Suprapubic skin (tissue), 4 donors: ENCODE data around the gene DNAJB12. TPM values are rescaled to one million over a fixed set of nuclear protein-coding genes. Genes with fewer than 3 reads are reported as not detected.
A peak's percentile ranks its signal among the peaks of the same experiment; 100 is the strongest.
"Not testable (repeated sequence)": the region's sequence is repeated elsewhere in the genome, so short reads cannot be mapped to it uniquely, and the experiment has no call there.

Source experiments
- DNase-seq, 2 donors: peaks; one replicate each; pipeline ENCODE4 v3.0.0-alpha.2; 2019; ENCODE audit warnings: low spot score in 2 of 2
- H3K27ac ChIP-seq: fragments of 200-600 bp; sonication (generic); one replicate; pipeline ENCODE4 v1.5.1; 2019
- H3K27me3 ChIP-seq: fragments of 200-600 bp; sonication (generic); one replicate; pipeline ENCODE4 v1.5.1; 2019
- H3K36me3 ChIP-seq: fragments of 200-600 bp; sonication (generic); one replicate; pipeline ENCODE4 v1.5.1; 2019
- H3K4me1 ChIP-seq: fragments of 200-600 bp; sonication (generic); one replicate; pipeline ENCODE4 v1.5.1; 2019
- H3K4me3 ChIP-seq: fragments of 200-600 bp; sonication (generic); one replicate; pipeline ENCODE4 v1.5.1; 2019; ENCODE audit warnings: mild to moderate bottlenecking
- H3K9me3 ChIP-seq: fragments of 200-600 bp; sonication (generic); one replicate; pipeline ENCODE4 v1.5.1; 2019
- EP300 ChIP-seq: sonication (generic); formaldehyde crosslinking; IDR thresholded peaks from one replicate; pipeline ENCODE4 v1.6.1; 2017; ENCODE audit warnings: antibody characterized with exemption
- POLR2A ChIP-seq, 2 donors: fragments of 450-650 bp; IDR thresholded peaks; one replicate each; pipeline ENCODE4 v1.6.1; 2017; ENCODE audit warnings: antibody characterized with exemption in 2 of 2, mild to moderate bottlenecking in 2 of 2, moderate library complexity in 2 of 2
- POLR2AphosphoS5 ChIP-seq, 3 donors: sonication (generic); formaldehyde crosslinking; IDR thresholded peaks; one replicate each; pipeline ENCODE4 v1.6.1; 2017; ENCODE audit warnings: antibody characterized with exemption in 3 of 3
- WGBS: methylation state at CpG from one replicate; pipeline ENCODE4 v1.1.5; 2018; 5-methylcytosine and 5-hydroxymethylcytosine counted together
- total RNA-seq, 4 donors: library from RNA; depleted of rRNA; stranded (reverse); fragments of >200 nt; gene quantifications; one replicate each; pipeline ENCODE4 v1.1.0, GENCODE V29; 2016
- TF ChIP-seq, protein P1 (sequence below), 2 donors: fragments of 200-600 bp in 1 of 2; fragments of 450-650 bp in 1 of 2; sonication (generic) in 1 of 2; IDR thresholded peaks; one replicate each; pipeline ENCODE4 v1.5.1; 2016 to 2019; ENCODE audit warnings: antibody characterized with exemption in 2 of 2, mild to moderate bottlenecking in 1 of 2, moderate library complexity in 1 of 2

DNAJB12 gene
- total RNA-seq, 4 donors from 2014 or later: 44.0 to 61.8 (median 46.7) TPM

DNA sequence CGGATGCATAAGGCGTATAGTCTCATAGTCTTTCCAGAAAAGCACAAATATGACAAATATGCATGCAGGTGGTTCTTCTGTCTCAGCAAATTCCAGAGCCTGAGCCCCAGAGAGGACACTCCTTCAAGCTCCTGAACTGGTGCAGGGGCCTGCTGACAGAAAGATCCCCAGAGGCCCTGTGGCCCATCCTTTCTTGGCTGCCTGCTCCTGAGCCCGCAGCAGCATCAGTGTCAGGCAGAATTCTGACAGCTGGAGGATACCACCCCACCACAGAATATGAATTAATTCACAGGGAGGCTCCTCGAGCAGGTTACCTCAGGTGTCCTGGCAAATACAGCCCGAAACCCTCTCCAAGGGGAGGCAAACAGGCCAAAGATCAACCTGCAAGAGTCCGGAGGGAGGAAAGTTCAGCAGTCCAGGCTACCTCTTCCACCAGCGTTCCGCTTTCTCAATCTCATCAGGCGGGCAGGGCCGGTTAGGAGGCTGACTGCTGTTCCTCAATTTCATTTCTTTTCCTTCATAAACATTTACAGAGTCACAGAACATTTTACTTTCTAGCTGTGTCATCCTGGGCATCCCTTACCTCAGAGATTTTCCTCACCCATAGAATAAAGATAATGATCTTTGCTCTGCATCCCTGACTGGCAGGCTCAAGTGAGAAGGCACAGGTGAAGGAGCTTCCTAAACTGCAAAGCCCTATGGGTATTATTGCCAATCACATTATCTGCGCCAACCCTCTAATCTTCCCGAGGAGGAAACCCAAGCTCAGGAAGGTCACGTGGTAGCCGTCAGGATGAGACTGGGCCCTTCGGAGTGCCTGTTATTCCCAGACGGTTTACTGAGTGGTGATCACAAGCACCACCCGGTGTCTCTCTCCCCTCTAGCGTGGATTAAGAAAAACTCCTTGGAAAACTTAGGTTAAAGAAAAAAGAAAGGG lies 1.4 kb downstream of the DNAJB12 start:
- no peaks in the 10 kb centered on the region for H3K9me3 ChIP-seq
- no peaks in the 10 kb centered on the region for H3K27me3 ChIP-seq
- peaks cover 5% of the 10 kb centered on the region for H3K36me3 ChIP-seq
- TF ChIP-seq, protein P1, sequence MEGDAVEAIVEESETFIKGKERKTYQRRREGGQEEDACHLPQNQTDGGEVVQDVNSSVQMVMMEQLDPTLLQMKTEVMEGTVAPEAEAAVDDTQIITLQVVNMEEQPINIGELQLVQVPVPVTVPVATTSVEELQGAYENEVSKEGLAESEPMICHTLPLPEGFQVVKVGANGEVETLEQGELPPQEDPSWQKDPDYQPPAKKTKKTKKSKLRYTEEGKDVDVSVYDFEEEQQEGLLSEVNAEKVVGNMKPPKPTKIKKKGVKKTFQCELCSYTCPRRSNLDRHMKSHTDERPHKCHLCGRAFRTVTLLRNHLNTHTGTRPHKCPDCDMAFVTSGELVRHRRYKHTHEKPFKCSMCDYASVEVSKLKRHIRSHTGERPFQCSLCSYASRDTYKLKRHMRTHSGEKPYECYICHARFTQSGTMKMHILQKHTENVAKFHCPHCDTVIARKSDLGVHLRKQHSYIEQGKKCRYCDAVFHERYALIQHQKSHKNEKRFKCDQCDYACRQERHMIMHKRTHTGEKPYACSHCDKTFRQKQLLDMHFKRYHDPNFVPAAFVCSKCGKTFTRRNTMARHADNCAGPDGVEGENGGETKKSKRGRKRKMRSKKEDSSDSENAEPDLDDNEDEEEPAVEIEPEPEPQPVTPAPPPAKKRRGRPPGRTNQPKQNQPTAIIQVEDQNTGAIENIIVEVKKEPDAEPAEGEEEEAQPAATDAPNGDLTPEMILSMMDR (IDR thresholded peaks at IDR 0.05): no peak
- TF ChIP-seq EP300 (no peak), POLR2AphosphoS5 (IDR thresholded peaks at IDR 0.05) (no peak), POLR2A (IDR thresholded peaks at IDR 0.05) (no peak)
- WGBS: 41% methylated on average over 16 of the region's 18 CpGs
- peak overlapping the region; percentile 82 for H3K4me3 ChIP-seq
- H3K27ac ChIP-seq: peak overlapping the region; percentile 98
- no peak for DNase-seq
- H3K4me1 ChIP-seq: peaks cover 57% of the 10 kb centered on the region

DNA sequence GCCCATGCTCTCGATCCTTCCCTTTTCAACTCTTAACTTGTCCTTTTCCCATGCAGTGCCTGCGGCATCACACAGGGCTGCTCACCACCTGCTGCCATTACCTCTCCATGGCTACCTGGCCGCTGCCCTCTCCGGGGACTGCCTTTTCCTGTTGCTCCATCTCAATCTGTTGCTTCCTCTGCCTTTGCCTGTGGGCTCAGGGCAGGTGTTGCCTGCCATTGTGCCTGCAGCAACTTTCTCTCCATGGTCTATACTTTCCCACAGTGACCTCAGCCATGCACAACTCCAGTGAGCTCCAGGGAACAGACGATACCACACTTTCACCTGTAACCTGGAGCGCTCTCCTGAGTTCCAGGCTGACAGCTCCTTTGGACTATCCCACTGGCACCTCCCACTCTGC lies 3.2 kb downstream of the DNAJB12 start:
- H3K4me1 ChIP-seq: peaks cover 69% of the 10 kb centered on the region
- H3K27me3 ChIP-seq: no peaks in the 10 kb centered on the region
- no peak overlapping the region for H3K4me3 ChIP-seq
- no peaks in the 10 kb centered on the region for H3K9me3 ChIP-seq
- no peak for DNase-seq
- TF ChIP-seq, protein P1 (IDR thresholded peaks at IDR 0.05): no peak
- TF ChIP-seq EP300 (no peak), POLR2A (IDR thresholded peaks at IDR 0.05) (no peak), POLR2AphosphoS5 (IDR thresholded peaks at IDR 0.05) (no peak)
- WGBS: 90% methylated on average over 6 of the region's 6 CpGs
- H3K36me3 ChIP-seq: peaks cover 15% of the 10 kb centered on the region
- H3K27ac ChIP-seq: peak overlapping the region; percentile 39

DNA sequence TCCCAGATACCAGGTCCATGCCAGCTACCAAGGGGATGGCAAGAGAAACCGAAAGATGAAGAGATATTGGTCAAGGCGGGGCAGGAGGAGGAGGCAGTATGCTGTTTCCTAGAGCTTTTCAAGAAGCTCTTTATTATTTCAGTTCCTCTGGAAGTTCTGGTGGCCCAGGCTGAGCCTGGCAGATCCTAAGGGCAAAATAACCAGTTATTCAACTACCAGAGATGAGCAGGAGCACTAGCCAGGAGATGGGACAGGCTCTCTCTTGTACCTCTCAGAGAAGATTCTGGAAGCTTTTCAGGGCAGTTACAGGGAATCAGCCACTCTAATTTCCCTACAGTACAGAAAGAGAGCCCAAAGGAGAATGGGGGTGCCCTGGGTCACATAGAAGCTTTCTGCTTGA lies 5.3 kb downstream of the DNAJB12 start:
- no peak overlapping the region for H3K4me3 ChIP-seq
- no peak for DNase-seq
- H3K36me3 ChIP-seq: peaks cover 22% of the 10 kb centered on the region
- peak overlapping the region; percentile 39 for H3K27ac ChIP-seq
- no peaks in the 10 kb centered on the region for H3K27me3 ChIP-seq
- no peaks in the 10 kb centered on the region for H3K9me3 ChIP-seq
- H3K4me1 ChIP-seq: peaks cover 66% of the 10 kb centered on the region
- 36% methylated on average over 2 of the region's 2 CpGs for WGBS
- TF ChIP-seq POLR2AphosphoS5 (IDR thresholded peaks at IDR 0.05) (peak in 1 of 3 donors; percentile 38), POLR2A (IDR thresholded peaks at IDR 0.05) (no peak)

DNA sequence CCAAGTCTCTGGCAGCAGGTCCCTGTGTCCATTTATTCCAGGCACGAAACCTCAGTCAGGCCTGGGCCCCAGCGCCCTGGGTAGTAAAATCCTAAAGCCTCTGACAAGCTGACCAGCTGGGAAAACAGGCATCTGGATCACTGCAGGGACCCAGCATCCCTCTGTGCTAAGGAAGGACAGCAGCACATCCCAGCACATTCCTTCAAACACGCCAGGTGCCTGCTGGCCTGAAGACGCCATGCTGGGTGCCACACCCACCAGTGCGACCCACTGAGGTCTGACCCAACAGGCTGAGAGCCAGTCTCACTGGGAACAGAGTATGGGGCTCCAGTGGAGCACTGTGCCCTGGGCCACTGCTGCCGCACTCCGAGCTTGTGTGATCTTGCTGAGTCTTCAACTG lies 6.4 kb downstream of the DNAJB12 start:
- Histone ChIP-seq H3K36me3 (peaks cover 34% of the 10 kb centered on the region), H3K27me3 (no peaks in the 10 kb centered on the region), H3K27ac (peak overlapping the region; percentile 57), H3K9me3 (no peaks in the 10 kb centered on the region), H3K4me1 (peaks cover 59% of the 10 kb centered on the region), H3K4me3 (no peak overlapping the region)
- no peak for DNase-seq
- TF ChIP-seq POLR2A (IDR thresholded peaks at IDR 0.05) (no peak), POLR2AphosphoS5 (IDR thresholded peaks at IDR 0.05) (no peak), EP300 (no peak)
- TF ChIP-seq, protein P1 (IDR thresholded peaks at IDR 0.05): no peak
- WGBS: 61% methylated on average over 4 of the region's 7 CpGs

DNA sequence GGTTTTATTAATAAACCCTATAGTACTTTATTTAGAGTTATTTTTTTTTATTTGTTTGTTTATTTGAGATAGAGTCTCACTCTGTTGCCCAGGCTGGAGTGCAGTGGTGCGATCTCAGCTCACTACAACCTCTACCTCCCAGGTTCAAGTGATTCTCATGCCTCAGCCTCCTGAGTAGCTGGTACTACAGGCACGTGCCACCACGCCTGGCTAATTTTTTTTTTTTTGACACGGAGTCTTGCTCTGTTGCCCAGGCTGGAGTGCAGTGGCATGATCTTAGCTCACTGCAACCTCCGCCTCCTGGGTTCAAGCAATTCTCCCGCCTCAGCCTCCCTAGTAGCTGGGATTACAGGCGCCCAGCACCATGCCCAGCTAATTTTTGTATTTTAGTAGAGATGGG lies 8.6 kb downstream of the DNAJB12 start:
- H3K27ac ChIP-seq, H3K27me3 ChIP-seq, DNase-seq, H3K9me3 ChIP-seq, H3K4me3 ChIP-seq: not testable (repeated sequence)
- Histone ChIP-seq H3K36me3 (peaks cover 55% of the 10 kb centered on the region), H3K4me1 (peaks cover 38% of the 10 kb centered on the region)
- WGBS: 94% methylated on average over 7 of the region's 7 CpGs

DNA sequence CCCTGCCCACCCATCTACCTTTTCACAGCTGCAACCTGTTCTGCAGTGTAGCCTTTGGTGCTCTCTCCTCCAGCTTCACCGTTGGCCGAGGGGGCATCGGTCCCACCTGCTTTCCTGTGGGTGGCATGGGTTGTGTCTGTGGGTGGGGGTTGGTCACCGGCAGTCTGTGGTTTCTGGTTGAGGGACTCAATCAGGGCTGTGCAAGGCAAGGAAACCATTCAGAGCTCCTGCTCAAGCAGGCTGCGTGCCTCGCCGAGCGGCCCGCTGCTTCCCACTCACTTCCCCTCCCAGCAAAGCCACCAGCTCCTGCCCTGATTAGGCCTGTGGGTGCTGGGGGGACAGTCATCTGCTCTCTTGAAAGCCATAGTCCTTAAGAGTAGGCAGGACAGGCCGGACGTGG lies 9.8 kb downstream of the DNAJB12 start:
- no peaks in the 10 kb centered on the region for H3K27me3 ChIP-seq
- DNase-seq: no peak
- H3K27ac ChIP-seq: no peak overlapping the region
- peaks cover 39% of the 10 kb centered on the region for H3K4me1 ChIP-seq
- H3K4me3 ChIP-seq: no peak overlapping the region
- TF ChIP-seq EP300 (no peak), POLR2A (IDR thresholded peaks at IDR 0.05) (no peak), POLR2AphosphoS5 (IDR thresholded peaks at IDR 0.05) (no peak)
- TF ChIP-seq, protein P1 (IDR thresholded peaks at IDR 0.05): no peak
- no peaks in the 10 kb centered on the region for H3K9me3 ChIP-seq
- 71% methylated on average over 11 of the region's 11 CpGs for WGBS
- H3K36me3 ChIP-seq: peaks cover 63% of the 10 kb centered on the region
